GM19351 (cell line): ENCODE results near the gene NCSTN.

Source experiments
- ATAC-seq: cut with Tn5 transposase; IDR thresholded peaks from one replicate; pipeline ENCODE4 v1.9.1; 2021; ENCODE audit warnings: mild to moderate bottlenecking, moderate library complexity; ENCODE audit not compliant: unreplicated experiment

NCSTN gene

GRCh38 chr1:160403244-160403643, 60.1 kb downstream of the NCSTN start:
- ATAC-seq: no peak

GRCh38 chr1:160404094-160404493, 60.9 kb downstream of the NCSTN start:
- ATAC-seq: no peak

- no peak for ATAC-seq
Observed at GRCh38 chr1:160405331-160405877, 62.2 kb downstream of the NCSTN start.

- ATAC-seq: no peak
Observed at GRCh38 chr1:160406131-160406968, 63.2 kb downstream of the NCSTN start.

- ATAC-seq: no peak
Observed at GRCh38 chr1:160407839-160408801, 64.9 kb downstream of the NCSTN start.
